AG04450 (cell line): ENCODE data around the gene PICK1. TPM values are rescaled to one million over a fixed set of nuclear protein-coding genes. Genes with fewer than 3 reads are reported as not detected.

Experiments
- CTCF ChIA-PET: fragments of 300-600, 350-600 bp; formaldehyde crosslinking; extraction: SDS; loops from one replicate; lab custom pipeline; 2022; ENCODE audit warnings: antibody characterized with exemption, inconsistent platforms; lab: Charles Lee
- POLR2A ChIA-PET: fragments of 350-600 bp; formaldehyde crosslinking; extraction: SDS; loops from one replicate; lab custom pipeline; 2021; ENCODE audit warnings: antibody characterized with exemption, inconsistent platforms; lab: Yijun Ruan, JAX
- DNase-seq: peaks from one replicate; pipeline ENCODE4 v3.0.0-alpha.2; 2011; ENCODE audit warnings: low read depth, low spot score
- H3K27ac ChIP-seq: one replicate; pipeline ENCODE4 v1.5.1; 2012; ENCODE audit warnings: low read depth, low read length, control low read depth
- H3K27me3 ChIP-seq: one replicate; pipeline ENCODE4 v1.6.0; 2012; ENCODE audit warnings: low read length; ENCODE audit not compliant: control insufficient read depth, insufficient read depth
- H3K4me3 ChIP-seq: 2 replicates; pipeline ENCODE4 v1.5.1; 2011; ENCODE audit warnings: mild to moderate bottlenecking, low read depth, low read length, control low read depth
- H3K9me3 ChIP-seq: 2 replicates; pipeline ENCODE4 v1.5.1; 2012; ENCODE audit warnings: low read length; ENCODE audit not compliant: control insufficient read depth, insufficient read depth
- CTCF ChIP-seq: IDR thresholded peaks from 2 replicates; pipeline ENCODE4 v1.5.1; 2011; ENCODE audit warnings: low read depth, low read length, control low read depth, inconsistent platforms
- polyA plus RNA-seq: library from polyadenylated mRNA; depleted of rRNA; stranded (reverse); fragments of >200 nt; gene quantifications from 2 replicates; pipeline ENCODE4 v1.2.3, GENCODE V29; 2011

The PICK1 gene
- polyA plus RNA-seq, 1 experiment: 11.5 TPM

GRCh38 chr22:38021206-38021605 is 36.0 kb upstream of the PICK1 start:
- Histone ChIP-seq H3K9me3 (no peaks in the 10 kb centered on the region), H3K4me3 (no peak overlapping the region), H3K27me3 (peaks cover 18% of the 10 kb centered on the region), H3K27ac (no peak overlapping the region)
- ChIA-PET POLR2A (no interaction called here), CTCF (interaction anchor here (0.6 kb wide), 1 partner anchor 204 kb away, joined by 3 read pairs; no protein-coding TSS in a partner anchor)
- TF ChIP-seq CTCF: no peak
- no peak for DNase-seq

GRCh38 chr22:38023045-38023444 is 34.2 kb upstream of the PICK1 start:
- no peak for DNase-seq
- POLR2A ChIA-PET: interaction anchor here (0.7 kb wide), 1 partner anchor 9 kb away, joined by 6 read pairs; no protein-coding TSS in a partner anchor
- Histone ChIP-seq H3K27me3 (peaks cover 23% of the 10 kb centered on the region), H3K27ac (no peak overlapping the region), H3K9me3 (no peaks in the 10 kb centered on the region), H3K4me3 (no peak overlapping the region)
- TF ChIP-seq CTCF: no peak
- CTCF ChIA-PET: no interaction called here

- ChIA-PET CTCF (no interaction called here), POLR2A (no interaction called here)
- Histone ChIP-seq H3K27me3 (peaks cover 23% of the 10 kb centered on the region), H3K4me3 (no peak overlapping the region), H3K9me3 (no peaks in the 10 kb centered on the region), H3K27ac (no peak overlapping the region)
- no peak for TF ChIP-seq CTCF
- DNase-seq: no peak
These were observed 31.7 kb upstream of the PICK1 start for GRCh38 chr22:38025514-38025913.

- Histone ChIP-seq H3K27me3 (peaks cover 23% of the 10 kb centered on the region), H3K4me3 (no peak overlapping the region), H3K9me3 (no peaks in the 10 kb centered on the region), H3K27ac (no peak overlapping the region)
- ChIA-PET POLR2A (no interaction called here), CTCF (no interaction called here)
- no peak for TF ChIP-seq CTCF
- no peak for DNase-seq
These were observed 30.8 kb upstream of the PICK1 start for GRCh38 chr22:38026130-38027111.

- POLR2A ChIA-PET: no interaction called here
These were observed 29.7 kb upstream of the PICK1 start for GRCh38 chr22:38027487-38027886.

More at GRCh38 chr22:38027487-38027886, 29.7 kb upstream of the PICK1 start:
- H3K27me3 ChIP-seq: peaks cover 23% of the 10 kb centered on the region
- TF ChIP-seq CTCF: no peak
- no peak overlapping the region for H3K4me3 ChIP-seq
- no peak for DNase-seq
- H3K9me3 ChIP-seq: no peaks in the 10 kb centered on the region
- CTCF ChIA-PET: no interaction called here
- H3K27ac ChIP-seq: no peak overlapping the region
